ENCODE measurements around the gene CISH. TPM values are rescaled to one million over a fixed set of nuclear protein-coding genes. Genes with fewer than 3 reads are reported as not detected.
A peak's percentile ranks its signal among the peaks of the same experiment; 100 is the strongest.

Gene CISH
- total and polyA plus RNA-seq, 2 of the 4 experiments (the other 2 are of a cell fraction), result 0.90 to 4.0 TPM

GRCh38 chr3:50567386-50568167 lies 44.0 kb downstream of the CISH start, which contains the start of gene C3orf18:
Gene C3orf18, minus strand, starts transcription at chr3:50567747. Its CDS starts 2,048 bp downstream, at chr3:50565699.
- H3K4me2 ChIP-seq (ENCODE audit: low read depth, low read length), result peak within 1 kb of the TSS; percentile 84
- peak within 1 kb of the TSS; percentile 66 for H4K91ac ChIP-seq (ENCODE audit: insufficient read depth, low read depth, low read length)
- peak within 1 kb of the TSS; percentile 51 for H3K4me3 ChIP-seq (ENCODE audit: insufficient read depth, low read depth, low read length)
- ChIA-PET CTCF (interaction anchor here (3.5 kb wide), 1 partner anchor 49 kb away, joined by 17 read pairs; the partner anchor contains the start of gene MAPKAPK3), POLR2A (ENCODE audit: unreplicated experiment) (no interaction called here)
- H3K4me1 ChIP-seq (ENCODE audit: control insufficient read depth, insufficient read depth, low read length), result peaks cover 5% of the 10 kb centered on the region
- intact Hi-C loops (cut with micrococcal nuclease) (loop anchor here (5.0 kb wide), 1 partner anchor 1105 kb away; the partner anchor contains the start of gene TEX264), dilution Hi-C loops (cut with HindIII; ENCODE audit: low sequenced_read_pairs, unreplicated experiment) (no loop called here), in situ Hi-C loops (cut with MboI; ENCODE audit: low sequenced_read_pairs) (no loop called here)
- H3K23ac ChIP-seq (ENCODE audit: low read depth, low read length), result peak within 1 kb of the TSS; percentile 6
- peak within 1 kb of the TSS; percentile 93 to 95 for H4K8ac ChIP-seq (ENCODE audit: low read depth in 2 of 2, low read length in 2 of 2)
- no peaks in the 10 kb centered on the region for H4K20me1 ChIP-seq (ENCODE audit: insufficient read depth, low read length)
- TF ChIP-seq FOS (IDR thresholded peaks at IDR 0.05; ENCODE audit: low read depth, low read length), result no peak; the same call in 1 of the 2 replicates
- no peak for TF ChIP-seq RCOR1 (IDR thresholded peaks at IDR 0.05; ENCODE audit: insufficient replicate concordance, low read length)
- TF ChIP-seq MAZ (IDR thresholded peaks at IDR 0.05; ENCODE audit: borderline replicate concordance, low read depth, low read length), result peak; percentile 57; the same call in 1 of the 2 replicates
- TF ChIP-seq CTCF (conservative IDR thresholded peaks at IDR 0.05; ENCODE audit: low read depth, low read length), result no peak
- TF ChIP-seq SMC3 (IDR thresholded peaks at IDR 0.05; ENCODE audit: low read depth, low read length), result no peak
- H2AK5ac ChIP-seq (ENCODE audit: low read depth, low read length), result peak within 1 kb of the TSS; percentile 83
- peak within 1 kb of the TSS; percentile 98 for H2AFZ ChIP-seq (replicated peaks; ENCODE audit: low read length, poor library complexity)
- 0% methylated on average over 7 of the region's 53 CpGs; no CpG with 5 or more reads in 1 of the 2 experiments for WGBS, 2 experiments (ENCODE audit: extremely low coverage in 2 of 2, insufficient read length in 1 of 2)
- H3K79me1 ChIP-seq (ENCODE audit: low read depth in 1 of 2, low read length in 2 of 2), result peaks cover 18 to 43% of the 10 kb centered on the region in 2 experiments; a peak in 3 of 4 replicates
- peaks cover 10% of the 10 kb centered on the region for H3K9me1 ChIP-seq (ENCODE audit: insufficient read depth, low read length)
- BruUV-seq (replicated peaks), result no TSS peak
- H2BK5ac ChIP-seq (ENCODE audit: low read depth, low read length, poor library complexity, severe bottlenecking), result peak within 1 kb of the TSS; percentile 16
- H3K56ac ChIP-seq (ENCODE audit: extremely low read depth, insufficient read depth, low read length), result peak within 1 kb of the TSS; percentile 53
- no peaks in the 10 kb centered on the region for H3K9me3 ChIP-seq (ENCODE audit: control insufficient read depth, insufficient read depth, low read length)
- peaks cover under 1% of the 10 kb centered on the region; the same call in 1 of the 2 replicates for H3K36me3 ChIP-seq (ENCODE audit: control insufficient read depth, insufficient read depth, low read length)
- H3K9ac ChIP-seq (ENCODE audit: low read depth, low read length), result peak within 1 kb of the TSS; percentile 75
- peak within 1 kb of the TSS; percentile 94 for H2AK9ac ChIP-seq (replicated peaks; ENCODE audit: low read depth, low read length, poor library complexity)
- peak within 1 kb of the TSS; percentile 44; the same call in 2 of the 3 replicates for H2BK15ac ChIP-seq (ENCODE audit: low read depth, low read length)
- no peak within 1 kb of the TSS for H2BK20ac ChIP-seq (ENCODE audit: low read depth, low read length)
- peak within 1 kb of the TSS; percentile 27 for H3K14ac ChIP-seq (replicated peaks; ENCODE audit: low read depth, low read length)
- H3K27ac ChIP-seq (ENCODE audit: insufficient read depth, low read length), result peak within 1 kb of the TSS; percentile 42
- H3K4ac ChIP-seq (ENCODE audit: low read depth, low read length), result peak within 1 kb of the TSS; percentile 77
- H3K18ac ChIP-seq (ENCODE audit: low read depth, low read length), result peak within 1 kb of the TSS; percentile 8; the same call in 1 of the 2 replicates
- H3K27me3 ChIP-seq (ENCODE audit: control insufficient read depth, insufficient read depth, low read length), result no peaks in the 10 kb centered on the region
- ATAC-seq (ENCODE audit: low read depth), result peak; percentile 83
- H4K5ac ChIP-seq (ENCODE audit: low read depth, low read length), result peak within 1 kb of the TSS; percentile 70
- peak within 1 kb of the TSS; percentile 37; the same call in 1 of the 2 replicates for H2BK120ac ChIP-seq (ENCODE audit: low read depth, low read length)
- DNase-seq, result peak; percentile 86
